HG03064 (cell line): ENCODE measurements around the gene MAP4K4.

ENCODE experiments used
- ATAC-seq: cut with Tn5 transposase; IDR thresholded peaks from one replicate; pipeline ENCODE4 v1.9.1; 2021; ENCODE audit warnings: low read depth; ENCODE audit not compliant: unreplicated experiment

Gene MAP4K4

GRCh38 chr2:101692041-101692440 is 5.5 kb upstream of the MAP4K4 start:
- ATAC-seq: no peak

GRCh38 chr2:101692766-101693165 is 4.7 kb upstream of the MAP4K4 start:
- ATAC-seq: no peak

- ATAC-seq: no peak
Measured at GRCh38 chr2:101693991-101694588, 3.4 kb upstream of the MAP4K4 start.

- ATAC-seq: no peak
Measured at GRCh38 chr2:101696272-101697123, 1.0 kb upstream of the MAP4K4 start.

GRCh38 chr2:101698014-101698843 is 722 bp downstream of the MAP4K4 start:
- ATAC-seq: no peak

- ATAC-seq: no peak
Measured at GRCh38 chr2:101698844-101699754, 1.6 kb downstream of the MAP4K4 start.

GRCh38 chr2:101699755-101700461 is 2.4 kb downstream of the MAP4K4 start:
- ATAC-seq: no peak

GRCh38 chr2:101704046-101704466 is 6.5 kb downstream of the MAP4K4 start:
- ATAC-seq: no peak

GRCh38 chr2:101704816-101705578 is 7.5 kb downstream of the MAP4K4 start:
- ATAC-seq: no peak

GRCh38 chr2:101706121-101706818 is 8.8 kb downstream of the MAP4K4 start:
- ATAC-seq: no peak

- no peak for ATAC-seq
Measured at GRCh38 chr2:101706819-101707177, 9.3 kb downstream of the MAP4K4 start.

- no peak for ATAC-seq
Measured at GRCh38 chr2:101710036-101710435, 12.5 kb downstream of the MAP4K4 start.

GRCh38 chr2:101710471-101711318 is 13.2 kb downstream of the MAP4K4 start:
- ATAC-seq: no peak

GRCh38 chr2:101714118-101714517 is 16.6 kb downstream of the MAP4K4 start:
- ATAC-seq: no peak

- peak; percentile 62 for ATAC-seq
Measured at GRCh38 chr2:101717071-101717845, 19.8 kb downstream of the MAP4K4 start.

- ATAC-seq: no peak
Measured at GRCh38 chr2:101718479-101718878, 21.0 kb downstream of the MAP4K4 start.
